ENCODE results near the gene MRPL37.
A peak's percentile ranks its signal among the peaks of the same experiment; 100 is the strongest.

MRPL37 gene

DNA sequence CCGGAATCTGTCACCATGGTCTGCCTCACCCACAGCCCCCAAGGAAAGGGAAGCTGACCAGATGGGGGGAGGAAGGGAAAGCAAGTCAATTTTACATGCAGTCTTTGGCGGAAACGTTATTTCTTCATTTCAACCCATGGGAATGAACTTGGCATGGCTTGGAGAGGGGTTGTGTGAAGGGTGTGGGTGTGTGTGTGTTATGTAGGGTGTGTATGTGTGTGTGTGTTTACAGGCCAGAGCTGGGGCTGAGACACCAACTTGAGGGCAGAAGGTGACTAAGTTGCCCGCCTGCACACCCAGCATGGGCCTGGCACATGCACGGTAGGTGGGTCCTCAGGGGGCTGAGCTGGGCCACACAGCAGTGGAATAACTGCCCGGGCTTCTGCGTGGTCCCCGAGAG lies 65.2 kb downstream of the MRPL37 start:
- no peak for TF ChIP-seq CTCF (IDR thresholded peaks at IDR 0.05)
- TF ChIP-seq ZFX (IDR thresholded peaks at IDR 0.05; ENCODE audit: borderline replicate concordance): no peak
- H3K27ac ChIP-seq: no peak overlapping the region

DNA sequence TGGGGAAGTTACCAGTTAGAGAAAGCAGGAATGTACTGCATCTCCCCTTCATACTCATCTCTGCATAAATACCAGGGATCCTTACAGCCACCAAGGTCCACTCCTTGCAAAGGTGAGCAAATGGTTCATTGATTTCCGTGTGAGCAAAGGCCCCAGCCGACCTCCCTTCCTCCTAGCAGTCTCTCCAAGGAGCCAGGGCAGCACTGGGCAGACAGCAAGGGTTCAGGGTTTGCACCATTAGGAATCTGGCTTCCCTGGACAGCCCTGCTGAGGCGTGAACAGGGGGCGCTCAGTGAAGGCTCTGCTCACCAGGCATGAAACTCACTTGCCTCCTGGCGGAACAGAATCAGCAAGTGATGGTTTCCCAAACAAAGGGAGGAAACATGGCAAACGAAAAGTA lies 65.7 kb downstream of the MRPL37 start:
- peak overlapping the region; percentile 44 for H3K27ac ChIP-seq
- TF ChIP-seq CTCF (IDR thresholded peaks at IDR 0.05): no peak
- TF ChIP-seq ZFX (IDR thresholded peaks at IDR 0.05; ENCODE audit: borderline replicate concordance): no peak

DNA sequence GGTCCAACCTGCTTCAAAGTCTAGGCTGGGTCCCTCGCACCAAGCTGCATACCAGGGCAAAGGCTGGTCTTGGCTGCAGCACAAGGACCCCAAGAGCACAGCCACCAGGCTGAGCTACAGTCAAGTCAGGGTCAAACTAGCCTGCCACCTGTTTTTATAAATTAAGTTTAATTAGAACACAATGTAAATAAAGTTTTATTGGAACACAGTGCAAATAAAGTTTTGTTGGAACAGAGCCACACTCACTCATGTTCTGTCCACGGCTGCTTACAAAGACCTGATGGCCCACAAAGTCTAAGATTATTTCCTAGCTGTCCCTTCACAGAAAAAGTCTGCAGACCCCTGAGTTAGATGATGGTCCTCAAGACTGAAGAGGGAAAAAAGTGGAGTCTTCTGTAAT lies 66.2 kb downstream of the MRPL37 start:
- peak overlapping the region; percentile 44 for H3K27ac ChIP-seq
- TF ChIP-seq ZFX (IDR thresholded peaks at IDR 0.05; ENCODE audit: borderline replicate concordance): no peak
- no peak for TF ChIP-seq CTCF (IDR thresholded peaks at IDR 0.05)

- H3K27ac ChIP-seq: peak overlapping the region; percentile 44; the same call in 1 of the 2 replicates
- no peak for TF ChIP-seq CTCF (IDR thresholded peaks at IDR 0.05)
- TF ChIP-seq ZFX (IDR thresholded peaks at IDR 0.05; ENCODE audit: borderline replicate concordance): no peak
Measured at GRCh38 chr1:54266908-54267307, 66.9 kb downstream of the MRPL37 start.

Data from 22Rv1 (cell line).